Measurements from ENCODE around the gene TRIM17. TPM values are rescaled to one million over a fixed set of nuclear protein-coding genes. Genes with fewer than 3 reads are reported as not detected.

TRIM17 gene
- total and polyA plus RNA-seq, 9 of the 15 experiments (the other 6 are each of a cell fraction or from before 2014, with no cell fraction given), result not detected

GRCh38 chr1:228463559-228464455, 47.1 kb upstream of the TRIM17 start (continued):
- TF ChIP-seq KLF6 (CRISPR knock-in tag; IDR thresholded peaks at IDR 0.05; ENCODE audit: borderline replicate concordance), result peak; percentile 34; the same call in 1 of the 2 replicates
- peak; percentile 99 for TF ChIP-seq SMAD4 (CRISPR knock-in tag; conservative IDR thresholded peaks at IDR 0.05)
- TF ChIP-seq ZMIZ1 (IDR thresholded peaks at IDR 0.05; ENCODE audit: low read depth in 2 of 2, low read length in 2 of 2), result peak in 1 of 2 experiments; percentile 75; a peak in 1 of 4 replicates
- TF ChIP-seq JUN (IDR thresholded peaks at IDR 0.05; ENCODE audit: borderline replicate concordance, low read depth, low read length), result 0 out of 2 replicates have a peak, but pooled peaks have one; percentile 22
- TF ChIP-seq JUN (CRISPR knock-in tag; IDR thresholded peaks at IDR 0.05; ENCODE audit: borderline replicate concordance), result no peak
- TF ChIP-seq MNT (conservative IDR thresholded peaks at IDR 0.05), result peak; percentile 57 to 74; a peak in 2 of 4 replicates
- 0 out of 4 replicates have a peak, but pooled peaks of 1 of the 2 experiments have one; percentile 10 for TF ChIP-seq SIN3A (IDR thresholded peaks at IDR 0.05; ENCODE audit: borderline replicate concordance in 2 of 2, control insufficient read depth in 1 of 2, low read depth in 2 of 2, low read length in 2 of 2)
- no peak for TF ChIP-seq PHTF2 (CRISPR knock-in tag; IDR thresholded peaks at IDR 0.05)
- peak; percentile 60 to 70 (median 66) for TF ChIP-seq CTCF (IDR thresholded peaks at IDR 0.05 in 2 of 3, conservative IDR thresholded peaks at IDR 0.05 in 1 of 3; ENCODE audit: insufficient read depth in 2 of 3, low read depth in 1 of 3, low read length in 3 of 3)
- 0 out of 2 replicates have a peak, but pooled peaks have one; percentile 66 for TF ChIP-seq FOXK1 (CRISPR knock-in tag; IDR thresholded peaks at IDR 0.05; ENCODE audit: borderline replicate concordance)
- TF ChIP-seq MTA3 (IDR thresholded peaks at IDR 0.05; ENCODE audit: borderline replicate concordance), result peak; percentile 97
- 0 out of 2 replicates have a peak, but pooled peaks have one; percentile 24 for TF ChIP-seq SPI1 (IDR thresholded peaks at IDR 0.05; ENCODE audit: borderline replicate concordance, low read depth, low read length)
- TF ChIP-seq E2F1 (CRISPR knock-in tag; IDR thresholded peaks at IDR 0.05), result peak; percentile 77; the same call in 1 of the 2 replicates
- TF ChIP-seq DPF2 (IDR thresholded peaks at IDR 0.05), result peak; percentile 82
- TF ChIP-seq DDX20 (tag; IDR thresholded peaks at IDR 0.05; ENCODE audit: low read depth), result no peak
- TF ChIP-seq ZNF511 (CRISPR knock-in tag; IDR thresholded peaks at IDR 0.05), result peak; percentile 70; the same call in 1 of the 2 replicates

Data from K562 (cell line).